NCI-H82 (cell line): Measurements from ENCODE around the gene PIP5K1C.
"Not testable (repeated sequence)": the region's sequence is repeated elsewhere in the genome, so short reads cannot be mapped to it uniquely, and the experiment has no call there.

Source experiments
- DNase-seq: peaks from one replicate; lab custom pipeline; 2025; lab: John Stamatoyannopoulos, UW

The PIP5K1C gene

GRCh38 chr19:3660493-3661219 lies 39.6 kb downstream of the PIP5K1C start:
- DNase-seq: no peak

GRCh38 chr19:3659746-3660112 lies 40.5 kb downstream of the PIP5K1C start:
- no peak for DNase-seq

DNA sequence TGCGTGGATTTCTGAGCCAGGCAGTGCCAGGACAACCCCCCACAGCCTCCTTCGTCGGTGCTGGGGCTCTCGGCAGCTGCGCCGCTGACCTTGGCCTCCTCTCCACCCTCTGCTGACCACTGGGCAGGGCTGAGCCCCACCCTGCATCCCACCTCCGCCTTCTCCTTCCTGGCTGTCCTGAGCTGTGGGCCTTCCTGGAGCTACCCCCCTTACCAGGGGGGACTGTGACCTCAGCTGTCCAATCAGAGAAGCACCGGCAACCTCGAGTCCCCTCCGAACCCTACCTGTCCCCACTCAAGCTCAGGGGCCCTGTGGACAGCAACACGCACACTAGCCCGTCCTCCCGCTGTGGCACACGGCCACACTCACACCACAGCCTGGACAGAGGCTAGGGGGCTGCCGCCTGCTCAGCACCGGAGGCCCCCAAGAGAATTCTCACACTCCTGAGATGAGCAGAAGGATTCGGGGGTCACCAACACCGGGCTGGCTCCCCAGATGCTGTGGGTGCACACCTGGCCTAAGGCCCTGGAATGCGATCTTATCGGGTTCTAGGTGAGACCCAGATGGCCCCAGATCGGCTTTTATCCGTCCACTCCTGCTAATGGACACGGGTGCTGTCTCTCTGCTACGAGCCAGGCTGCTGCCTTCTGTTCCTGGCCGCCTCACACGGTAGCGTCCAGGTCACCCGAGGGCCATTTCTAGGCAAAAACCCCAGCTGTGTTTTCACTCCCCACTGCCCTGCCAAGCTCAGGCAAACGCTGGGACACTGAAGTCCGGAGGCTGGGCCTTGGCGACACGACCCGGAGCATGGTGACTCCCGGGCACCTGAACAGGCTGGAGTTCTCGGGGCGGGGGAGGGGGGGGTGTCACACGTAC lies 41.2 kb downstream of the PIP5K1C start:
- DNase-seq: no peak

DNA sequence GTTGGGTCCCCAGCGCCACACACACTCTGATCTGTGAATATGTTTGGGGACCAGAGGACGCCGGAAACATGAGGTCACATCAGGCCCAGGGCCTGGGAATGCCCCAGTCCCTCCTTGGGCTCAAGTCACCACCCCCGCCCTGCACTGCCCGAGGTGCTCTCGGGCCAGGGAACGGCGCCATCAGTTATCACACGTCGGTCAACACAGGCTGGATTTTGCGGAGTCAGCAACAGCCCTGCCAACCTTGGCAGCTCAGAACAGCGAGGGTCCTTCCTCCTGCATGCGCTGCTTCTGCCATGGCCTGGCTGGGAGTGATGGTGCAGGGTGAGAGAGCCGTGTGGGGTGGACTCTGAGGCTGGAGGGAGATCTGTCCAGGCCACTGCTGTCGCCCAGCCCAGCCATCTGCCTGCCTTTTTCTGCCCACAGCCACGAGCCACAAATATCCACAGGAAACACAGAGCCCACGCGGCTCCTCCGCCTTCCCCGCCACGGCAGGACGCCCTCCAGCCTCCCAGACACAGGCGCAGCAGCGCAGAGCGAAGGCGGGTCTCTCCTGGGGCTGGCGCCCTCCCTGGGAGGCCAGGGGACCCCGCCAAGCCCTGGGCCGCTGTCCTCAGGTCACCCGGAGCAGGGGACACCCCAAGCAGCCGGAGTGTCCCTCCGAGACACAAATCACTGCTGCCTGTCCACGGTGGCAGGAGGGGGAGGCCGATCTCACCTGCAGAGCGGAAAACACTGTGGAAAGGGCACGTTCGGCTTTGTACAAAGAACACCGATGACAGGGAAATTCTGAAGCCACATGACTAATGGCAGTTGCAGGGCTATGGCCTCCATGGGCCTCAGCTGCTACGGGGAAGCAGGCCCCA lies 42.0 kb downstream of the PIP5K1C start:
- no peak for DNase-seq

- DNase-seq: no peak
Measured at GRCh38 chr19:3657395-3657769, 42.9 kb downstream of the PIP5K1C start.

DNA sequence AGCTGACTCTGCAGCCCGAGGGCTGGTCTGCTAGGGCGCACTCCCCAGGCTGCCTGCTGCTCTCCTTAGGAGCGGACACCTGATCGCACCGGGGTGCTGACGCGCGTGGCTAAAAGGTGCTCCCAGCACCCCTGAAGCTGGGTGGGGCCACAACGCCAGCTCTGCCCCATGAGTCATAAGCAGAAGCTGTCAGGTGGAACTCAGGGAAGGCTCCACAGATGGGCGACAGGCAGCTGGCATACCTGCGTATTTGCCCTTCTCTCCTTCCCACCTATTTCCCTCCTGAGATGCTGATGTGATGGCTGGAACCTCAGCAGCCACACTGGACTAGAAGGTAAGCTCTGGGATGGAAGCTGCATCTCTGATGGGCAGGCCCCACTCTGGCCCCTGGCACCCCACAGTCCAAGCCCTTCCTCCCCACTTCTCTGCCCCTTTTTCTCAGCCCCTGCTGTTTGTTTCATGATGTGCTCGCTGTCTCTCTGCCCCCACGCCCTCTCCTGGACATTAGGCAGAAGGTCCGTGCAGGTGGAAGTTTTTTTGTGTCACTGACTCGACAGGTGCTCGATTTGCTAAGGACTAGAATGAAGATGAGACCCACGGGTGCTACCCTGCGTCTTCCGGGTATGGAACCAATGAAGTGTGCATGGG lies 43.4 kb downstream of the PIP5K1C start:
- DNase-seq: no peak

- peak; percentile 73 for DNase-seq
Measured at GRCh38 chr19:3656073-3656746, 44.1 kb downstream of the PIP5K1C start.

DNA sequence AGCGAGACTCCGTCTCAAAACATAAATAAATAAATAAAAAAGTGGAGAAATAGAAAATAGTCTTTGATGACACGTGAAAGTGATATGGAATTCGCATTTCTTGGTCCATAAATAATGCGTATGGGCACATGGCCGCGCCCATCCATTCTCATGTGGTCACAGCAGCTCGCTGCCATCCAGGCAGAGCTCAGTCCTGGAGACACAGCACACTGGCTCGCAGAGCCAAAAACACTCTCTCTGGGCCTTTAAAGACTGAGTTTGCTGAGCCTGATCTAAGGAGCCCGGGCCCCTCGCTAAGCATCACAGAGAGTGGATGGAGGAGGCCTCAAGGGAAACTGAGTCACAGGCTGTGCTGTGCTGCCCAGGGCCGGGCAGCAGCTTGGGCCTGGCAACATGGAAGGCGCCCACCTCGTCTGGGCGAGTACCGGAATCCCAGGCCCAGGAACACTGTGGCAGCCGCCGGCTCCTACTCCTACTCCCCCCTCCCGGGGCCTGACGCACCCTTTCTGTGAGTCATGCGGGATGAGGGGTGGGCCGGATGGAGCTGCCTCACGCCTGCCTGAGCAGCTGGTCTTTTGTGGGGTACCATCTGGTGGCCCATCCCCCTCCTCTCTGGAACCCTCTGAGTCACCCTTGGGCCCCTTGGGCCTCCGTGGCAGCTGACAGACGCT lies 44.7 kb downstream of the PIP5K1C start:
- peak; percentile 89 for DNase-seq

DNA sequence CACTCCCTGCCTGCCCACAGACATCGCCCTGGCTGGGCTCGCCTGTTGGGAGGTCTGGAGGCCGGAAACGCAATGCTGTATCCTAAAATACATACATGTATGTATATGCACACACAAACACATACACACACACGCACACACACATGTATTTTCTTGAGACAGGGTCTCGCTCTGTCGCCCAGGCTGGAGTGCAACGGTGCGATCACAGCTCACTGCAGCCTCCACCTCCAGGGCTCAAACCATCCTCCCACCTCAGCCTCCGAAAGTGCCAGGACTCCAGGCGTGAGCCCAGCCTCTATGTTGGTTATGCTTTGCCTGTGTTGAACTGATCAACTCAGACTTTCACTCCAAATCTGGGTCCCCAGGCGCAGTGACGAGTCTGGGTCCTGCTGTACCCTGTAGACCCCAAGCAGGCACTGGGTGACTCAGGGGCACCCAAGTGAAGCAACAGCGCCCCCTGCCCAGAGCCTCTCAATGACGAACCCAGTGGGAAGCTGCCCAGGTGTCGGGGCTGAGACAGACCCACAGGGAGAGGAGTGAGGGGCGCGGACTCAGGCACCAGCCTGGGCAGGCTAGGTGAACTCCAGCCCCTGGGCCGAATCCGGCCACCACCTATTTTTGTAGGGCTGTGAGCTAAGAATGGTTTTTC lies 46.3 kb downstream of the PIP5K1C start:
- peak; percentile 40 for DNase-seq

DNA sequence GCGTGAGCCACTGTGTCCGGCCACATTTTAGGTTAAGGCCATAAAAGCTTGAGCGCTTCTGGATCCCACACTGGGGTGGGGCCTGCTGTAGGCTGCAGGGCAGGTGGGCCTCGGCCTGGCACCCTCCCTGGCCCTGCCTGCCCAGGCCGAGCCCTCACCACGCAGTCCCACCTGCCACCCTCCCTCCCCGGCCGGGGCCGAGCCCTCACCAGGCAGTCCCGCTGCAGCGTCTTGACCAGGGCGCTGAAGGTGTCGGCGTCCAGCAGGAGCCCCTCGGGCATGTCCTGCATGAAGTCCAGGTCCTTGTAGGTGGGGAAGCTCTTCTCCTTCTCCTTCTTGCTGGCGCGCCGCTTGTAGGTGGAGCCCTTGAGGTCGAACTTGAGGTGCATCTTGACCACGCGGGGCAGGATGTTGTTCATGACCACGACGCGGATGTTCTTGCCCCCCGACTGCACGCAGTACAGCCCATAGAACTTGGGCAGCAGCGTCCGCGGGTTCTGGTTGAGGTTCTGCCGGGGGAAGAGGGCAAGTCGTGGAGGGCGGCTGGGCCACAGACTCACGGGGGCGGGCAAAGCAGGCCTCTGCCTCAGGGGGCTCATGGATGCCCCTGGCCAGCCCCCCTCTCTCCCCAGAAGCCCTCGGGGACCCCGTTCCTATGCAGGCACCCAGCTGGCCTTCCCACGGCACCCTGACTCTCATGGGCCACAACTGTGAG lies 47.0 kb downstream of the PIP5K1C start:
- no peak for DNase-seq

DNA sequence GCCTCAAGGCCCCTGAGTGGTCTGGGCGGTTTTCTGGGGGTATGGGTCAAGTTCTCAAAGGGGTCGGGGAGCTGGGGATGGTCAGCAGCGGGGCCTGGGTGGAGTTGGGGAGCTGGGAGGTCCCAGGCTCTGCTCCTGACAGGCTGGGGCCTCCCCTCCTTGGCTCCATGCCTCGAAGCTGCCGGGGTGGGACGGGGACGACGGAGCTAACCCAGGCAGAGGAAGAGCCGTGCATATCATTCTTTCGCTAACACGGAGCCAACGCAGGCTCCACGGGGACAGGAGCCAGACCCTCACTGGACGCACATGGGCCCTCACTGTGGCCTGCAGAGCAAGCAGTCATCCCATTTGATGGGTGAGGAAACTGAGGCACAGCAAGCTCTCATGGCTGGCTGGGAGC lies 47.8 kb downstream of the PIP5K1C start:
- DNase-seq: no peak

DNA sequence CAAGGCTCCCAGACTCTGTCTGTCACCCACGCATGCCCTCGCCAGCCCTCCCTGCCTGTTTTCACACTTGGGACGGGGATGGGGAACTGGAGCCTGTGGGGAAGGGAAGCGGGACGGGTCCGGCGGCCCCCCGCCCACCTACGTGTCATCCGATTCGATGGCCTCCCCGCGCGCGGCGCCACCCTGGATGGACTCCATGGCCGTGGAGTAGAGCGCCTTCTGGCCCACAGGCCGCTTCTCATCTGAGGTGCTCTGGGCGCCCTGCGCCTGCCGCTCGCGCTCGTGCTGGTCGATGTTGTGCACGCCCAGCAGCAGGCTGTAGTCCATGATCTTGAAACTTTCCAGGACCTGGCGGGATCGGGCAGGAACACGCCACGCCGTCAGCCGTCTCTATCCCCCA lies 48.6 kb downstream of the PIP5K1C start:
- no peak for DNase-seq

DNA sequence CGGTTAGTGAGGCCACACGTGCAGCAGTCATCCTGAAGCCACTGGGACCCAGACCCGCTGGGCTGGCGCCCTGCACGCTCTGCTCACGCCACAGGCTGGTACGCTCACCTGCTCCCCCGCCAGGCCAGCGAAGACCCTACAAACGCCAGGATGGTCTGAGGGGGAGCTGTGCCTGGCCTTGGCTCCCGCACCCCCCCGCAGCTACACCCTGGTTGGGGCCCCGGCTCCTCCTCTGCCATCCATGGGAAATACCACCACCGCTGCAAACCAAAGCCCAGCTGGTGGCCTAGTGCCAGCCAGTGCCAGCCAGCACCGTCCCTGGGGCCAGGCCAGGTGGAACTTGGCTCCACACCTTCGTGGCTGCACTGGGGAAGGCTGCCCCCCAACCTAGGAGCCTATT lies 50.4 kb downstream of the PIP5K1C start:
- DNase-seq: no peak

DNA sequence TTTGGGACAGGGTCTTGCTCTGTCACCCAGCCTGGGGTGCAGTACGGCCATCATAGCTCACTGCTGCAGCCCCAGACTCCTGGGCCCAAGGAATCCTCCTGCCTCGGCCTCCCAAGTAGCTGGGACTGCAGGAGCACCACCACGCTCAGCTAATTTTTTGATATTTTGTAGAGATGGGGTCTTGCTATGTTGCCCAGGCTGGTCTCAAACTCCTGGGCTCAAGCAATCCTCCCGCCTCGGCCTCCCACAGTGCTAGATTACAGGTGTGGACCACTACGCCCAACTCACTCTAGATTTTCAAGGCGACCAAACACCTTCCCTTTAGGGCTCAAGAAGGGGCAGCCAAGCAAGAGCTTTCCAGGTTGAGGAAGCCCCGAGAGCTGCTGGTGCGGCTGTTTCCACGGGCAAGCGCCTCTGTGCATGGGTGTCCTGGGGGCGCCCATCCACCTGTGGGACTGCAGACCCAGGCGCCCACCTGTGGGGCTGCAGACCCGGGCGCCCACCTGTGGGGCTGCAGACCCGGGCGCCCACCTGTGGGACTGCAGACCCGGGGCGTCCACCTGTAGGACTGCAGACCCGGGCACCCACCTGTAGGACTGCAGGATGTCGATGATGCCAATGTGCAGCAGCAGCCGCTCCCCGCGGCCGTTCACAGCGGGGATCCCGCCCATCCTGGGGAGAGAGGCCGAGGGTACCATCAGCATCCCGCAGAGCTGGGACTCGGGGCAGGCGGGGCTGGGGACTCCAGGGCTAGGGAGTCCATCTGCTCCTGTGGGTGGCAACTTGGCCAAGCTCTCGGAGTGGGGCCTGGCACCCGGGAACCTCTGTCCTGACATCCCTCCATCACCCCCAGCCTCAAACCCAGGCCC lies 52.0 kb downstream of the PIP5K1C start:
- no peak for DNase-seq

DNA sequence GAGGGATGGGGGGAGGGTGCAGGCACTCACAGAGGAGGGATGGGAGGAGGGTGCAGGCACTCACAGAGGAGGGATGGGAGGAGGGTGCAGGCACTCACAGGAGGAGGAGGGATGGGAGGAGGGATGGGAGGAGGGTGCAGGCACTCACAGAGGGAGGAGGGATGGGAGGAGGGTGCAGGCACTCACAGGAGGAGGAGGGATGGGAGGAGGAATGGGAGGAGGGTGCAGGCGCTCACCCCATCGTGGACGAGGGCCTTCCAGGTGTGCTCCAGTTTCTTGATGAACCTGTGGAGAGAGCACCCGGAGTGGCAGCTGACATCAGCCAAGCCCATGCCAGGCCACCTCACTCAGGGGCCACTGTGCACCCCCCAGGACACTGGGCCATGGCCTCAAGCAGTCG lies 53.2 kb downstream of the PIP5K1C start:
- DNase-seq: not testable (repeated sequence)

DNA sequence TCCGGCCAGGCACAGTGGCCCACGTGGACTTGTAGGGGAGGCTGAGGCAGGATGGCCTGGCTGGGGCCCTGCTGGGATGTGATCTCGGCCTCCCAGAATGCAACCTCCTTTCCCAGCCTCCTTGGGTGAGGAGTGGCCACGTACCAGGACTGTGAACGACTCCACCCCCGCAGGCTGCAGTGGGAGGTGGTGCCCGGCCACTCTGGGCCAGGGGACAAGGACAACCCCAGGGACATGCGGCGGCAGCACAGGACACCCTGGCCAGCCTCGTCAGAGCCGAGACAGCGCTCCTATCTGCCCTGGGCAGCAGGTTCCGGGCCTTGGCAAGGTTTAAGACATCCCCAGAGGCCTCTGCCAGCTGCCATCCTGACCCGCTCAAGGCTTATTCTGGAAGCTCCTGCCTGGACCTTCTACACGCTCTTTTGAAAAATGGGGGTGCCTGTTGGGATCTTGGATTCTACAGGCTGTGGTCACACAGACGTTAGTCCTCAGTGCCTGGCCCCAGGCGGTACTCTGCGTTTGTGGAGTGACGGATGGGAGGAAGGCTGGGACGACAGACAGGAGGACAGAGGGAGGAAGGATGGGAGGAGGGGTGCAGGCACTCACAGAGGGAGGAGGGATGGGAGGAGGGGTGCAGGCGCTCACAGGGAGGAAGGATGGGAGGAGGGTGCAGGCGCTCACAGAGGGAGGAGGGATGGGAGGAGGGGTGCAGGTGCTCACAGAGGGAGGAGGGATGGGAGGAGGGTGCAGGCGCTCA lies 53.8 kb downstream of the PIP5K1C start:
- no peak for DNase-seq

DNA sequence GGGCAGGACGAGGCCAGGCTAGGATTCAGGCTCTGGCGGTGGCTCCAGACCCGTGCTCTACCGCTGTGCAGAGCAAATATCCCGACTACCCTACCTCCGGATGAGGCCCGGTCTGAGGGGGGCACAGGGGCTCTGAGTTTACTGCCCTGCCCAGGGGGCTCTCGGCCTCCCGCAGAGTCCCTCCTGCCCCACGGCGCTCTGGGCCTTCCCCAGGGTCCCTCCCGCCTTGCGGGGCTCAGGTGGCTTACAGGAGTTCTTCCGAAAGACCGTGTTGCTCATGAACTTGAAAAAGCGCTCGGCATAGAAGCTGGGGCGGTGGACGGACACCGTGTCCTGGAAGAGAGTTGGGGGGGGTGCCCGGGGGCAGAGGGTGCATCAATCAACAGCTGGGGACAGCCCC lies 54.5 kb downstream of the PIP5K1C start:
- no peak for DNase-seq

GRCh38 chr19:3645067-3645396 lies 55.2 kb downstream of the PIP5K1C start:
- DNase-seq: no peak
